Erythroblast (primary cell): ENCODE measurements around the gene NEUROG1.

Experiments
- GATA1 ChIP-seq: IDR thresholded peaks from 2 replicates; pipeline ENCODE4 v1.6.1; 2011; ENCODE audit warnings: low read depth, mild to moderate bottlenecking, control low read depth, low read length, moderate library complexity
- POLR2A ChIP-seq: IDR thresholded peaks from 2 replicates; pipeline ENCODE4 v1.6.1; 2011; ENCODE audit warnings: mild to moderate bottlenecking, low read length

GRCh38 chr5:135556620-135557019, 20.9 kb upstream of the NEUROG1 start:
- TF ChIP-seq POLR2A (no peak), GATA1 (no peak)
